Measurements from ENCODE around the gene ROCK2. TPM values are rescaled to one million over a fixed set of nuclear protein-coding genes. Genes with fewer than 3 reads are reported as not detected.

ROCK2 gene
- total and polyA plus RNA-seq, 2 of the 13 experiments (the other 11 are each of a cell fraction or from before 2014, with no cell fraction given), result 38.1 to 119 TPM

DNA sequence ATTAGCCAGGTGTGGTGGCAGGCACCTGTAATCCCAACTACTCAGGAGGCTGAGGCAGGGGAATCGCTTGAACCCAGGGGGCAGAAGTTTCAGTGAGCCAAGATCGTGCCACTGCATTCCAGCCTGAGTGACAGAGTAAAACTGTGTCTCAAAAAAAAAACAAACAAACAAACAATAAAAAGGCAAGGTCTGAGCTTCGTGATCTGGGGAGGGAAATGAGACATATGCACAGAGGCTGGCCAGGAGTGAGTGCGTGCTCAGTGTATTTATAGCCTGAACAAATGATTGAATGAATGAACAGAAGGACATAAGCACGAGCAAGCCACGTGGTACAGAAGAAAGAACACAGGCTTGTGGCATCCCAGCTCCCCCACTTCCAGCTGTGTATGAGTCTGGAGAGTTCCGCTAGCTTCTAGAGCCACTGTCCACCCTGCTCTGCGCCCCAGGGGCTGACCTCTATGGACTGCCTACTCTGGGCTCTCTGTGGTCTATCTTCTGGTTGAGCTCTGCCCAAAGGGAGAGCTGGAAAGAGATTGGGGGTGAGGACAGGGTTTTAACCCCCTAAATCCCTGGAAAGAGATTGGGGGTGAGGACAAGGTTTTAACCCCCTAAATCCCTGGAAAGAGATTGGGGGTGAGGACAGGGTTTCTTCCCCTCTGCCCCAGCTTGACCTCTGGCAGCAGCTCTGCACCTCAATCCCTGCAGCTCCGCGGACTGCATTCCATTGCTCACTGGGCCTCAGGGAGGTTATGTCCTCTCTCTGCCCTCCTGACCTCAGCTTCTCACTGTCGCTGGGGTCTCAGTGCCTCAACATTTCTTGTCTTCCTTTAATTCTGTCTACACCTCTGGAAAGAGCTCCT is 11.0 kb upstream of the ROCK2 start (continued):
- TF ChIP-seq ZNF816 (CRISPR knock-in tag; IDR thresholded peaks at IDR 0.05; ENCODE audit: borderline replicate concordance) (no peak), TCF7 (IDR thresholded peaks at IDR 0.05; ENCODE audit: low read depth) (peak; percentile 50), ZNF839 (CRISPR knock-in tag; IDR thresholded peaks at IDR 0.05; ENCODE audit: borderline replicate concordance) (no peak), STAG1 (CRISPR knock-in tag; IDR thresholded peaks at IDR 0.05) (0 out of 2 replicates have a peak, but pooled peaks have one; percentile 11), TBL1XR1 (IDR thresholded peaks at IDR 0.05; ENCODE audit: borderline replicate concordance, low read length, partially characterized antibody) (peak; percentile 26), ZNF788 (CRISPR knock-in tag; IDR thresholded peaks at IDR 0.05; ENCODE audit: borderline replicate concordance) (peak; percentile 45; the same call in 1 of the 2 replicates), KAT7 (CRISPR knock-in tag; IDR thresholded peaks at IDR 0.05; ENCODE audit: borderline replicate concordance) (no peak; the same call in 1 of the 2 replicates), NFE2L2 (IDR thresholded peaks at IDR 0.05; ENCODE audit: low read length) (no peak), FIP1L1 (IDR thresholded peaks at IDR 0.05; ENCODE audit: borderline replicate concordance, insufficient read depth, low read depth, low read length) (no peak), ARNT (IDR thresholded peaks at IDR 0.05) (no peak), SRSF9 (IDR thresholded peaks at IDR 0.05; ENCODE audit: borderline replicate concordance, insufficient read depth, low read depth, low read length, poor library complexity, severe bottlenecking) (no peak), SOX5 (CRISPR knock-in tag; IDR thresholded peaks at IDR 0.05; ENCODE audit: borderline replicate concordance) (peak; percentile 25; the same call in 1 of the 2 replicates), ZNF619 (CRISPR knock-in tag; IDR thresholded peaks at IDR 0.05) (no peak), NFYB (CRISPR knock-in tag; IDR thresholded peaks at IDR 0.05) (no peak), ELF3 (CRISPR knock-in tag; IDR thresholded peaks at IDR 0.05) (peak; percentile 42; the same call in 1 of the 2 replicates), ZNF878 (CRISPR knock-in tag; IDR thresholded peaks at IDR 0.05) (no peak), ZNF616 (CRISPR knock-in tag; IDR thresholded peaks at IDR 0.05; ENCODE audit: low read depth) (no peak), ZMYM3 (CRISPR knock-in tag; IDR thresholded peaks at IDR 0.05) (no peak), EHMT2 (IDR thresholded peaks at IDR 0.05; ENCODE audit: borderline replicate concordance, low read depth, low read length) (no peak), MBD4 (IDR thresholded peaks at IDR 0.05; ENCODE audit: borderline replicate concordance, low read length) (no peak), BRD4 (CRISPR knock-in tag; IDR thresholded peaks at IDR 0.05) (no peak), SNAI1 (CRISPR knock-in tag; IDR thresholded peaks at IDR 0.05; ENCODE audit: borderline replicate concordance) (no peak), KDM4B (CRISPR knock-in tag; IDR thresholded peaks at IDR 0.05) (no peak)
- TF ChIP-seq, protein P1, sequence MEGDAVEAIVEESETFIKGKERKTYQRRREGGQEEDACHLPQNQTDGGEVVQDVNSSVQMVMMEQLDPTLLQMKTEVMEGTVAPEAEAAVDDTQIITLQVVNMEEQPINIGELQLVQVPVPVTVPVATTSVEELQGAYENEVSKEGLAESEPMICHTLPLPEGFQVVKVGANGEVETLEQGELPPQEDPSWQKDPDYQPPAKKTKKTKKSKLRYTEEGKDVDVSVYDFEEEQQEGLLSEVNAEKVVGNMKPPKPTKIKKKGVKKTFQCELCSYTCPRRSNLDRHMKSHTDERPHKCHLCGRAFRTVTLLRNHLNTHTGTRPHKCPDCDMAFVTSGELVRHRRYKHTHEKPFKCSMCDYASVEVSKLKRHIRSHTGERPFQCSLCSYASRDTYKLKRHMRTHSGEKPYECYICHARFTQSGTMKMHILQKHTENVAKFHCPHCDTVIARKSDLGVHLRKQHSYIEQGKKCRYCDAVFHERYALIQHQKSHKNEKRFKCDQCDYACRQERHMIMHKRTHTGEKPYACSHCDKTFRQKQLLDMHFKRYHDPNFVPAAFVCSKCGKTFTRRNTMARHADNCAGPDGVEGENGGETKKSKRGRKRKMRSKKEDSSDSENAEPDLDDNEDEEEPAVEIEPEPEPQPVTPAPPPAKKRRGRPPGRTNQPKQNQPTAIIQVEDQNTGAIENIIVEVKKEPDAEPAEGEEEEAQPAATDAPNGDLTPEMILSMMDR (CRISPR knock-in tag; IDR thresholded peaks at IDR 0.05), result no peak
- TF ChIP-seq, protein P2, sequence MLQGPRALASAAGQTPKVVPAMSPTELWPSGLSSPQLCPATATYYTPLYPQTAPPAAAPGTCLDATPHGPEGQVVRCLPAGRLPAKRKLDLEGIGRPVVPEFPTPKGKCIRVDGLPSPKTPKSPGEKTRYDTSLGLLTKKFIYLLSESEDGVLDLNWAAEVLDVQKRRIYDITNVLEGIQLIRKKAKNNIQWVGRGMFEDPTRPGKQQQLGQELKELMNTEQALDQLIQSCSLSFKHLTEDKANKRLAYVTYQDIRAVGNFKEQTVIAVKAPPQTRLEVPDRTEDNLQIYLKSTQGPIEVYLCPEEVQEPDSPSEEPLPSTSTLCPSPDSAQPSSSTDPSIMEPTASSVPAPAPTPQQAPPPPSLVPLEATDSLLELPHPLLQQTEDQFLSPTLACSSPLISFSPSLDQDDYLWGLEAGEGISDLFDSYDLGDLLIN (CRISPR knock-in tag; IDR thresholded peaks at IDR 0.05; ENCODE audit: borderline replicate concordance), result no peak

Data from HepG2 (cell line).